Fibroblast of lung (primary cell): ENCODE measurements around the gene ABCA7. TPM values are rescaled to one million over a fixed set of nuclear protein-coding genes. Genes with fewer than 3 reads are reported as not detected.

Experiments used
- DNase-seq, 2 donors: peaks; one replicate each; pipeline versions ENCODE4 v3.0.0 to v3.0.0-alpha.2; 2010; ENCODE audit warnings: low read depth in 2 of 2
- H2AFZ ChIP-seq: 2 replicates; pipeline ENCODE4 v1.5.1; 2012; ENCODE audit warnings: low read length, control low read depth, inconsistent platforms
- H3K27ac ChIP-seq: 2 replicates; pipeline ENCODE4 v1.5.1; 2011; ENCODE audit warnings: low read length, control low read depth; ENCODE audit not compliant: insufficient read depth
- H3K27me3 ChIP-seq: 2 replicates; pipeline ENCODE4 v1.5.1; 2011; ENCODE audit warnings: mild to moderate bottlenecking, low read length; ENCODE audit not compliant: control insufficient read depth, insufficient read depth
- H3K36me3 ChIP-seq: 2 replicates; pipeline ENCODE4 v1.5.1; 2011; ENCODE audit warnings: low read length; ENCODE audit not compliant: control insufficient read depth, insufficient read depth
- H3K4me1 ChIP-seq: 2 replicates; pipeline ENCODE4 v1.5.1; 2011; ENCODE audit warnings: low read length; ENCODE audit not compliant: control insufficient read depth, insufficient read depth; ENCODE audit errors: extremely low read depth
- H3K4me2 ChIP-seq: 2 replicates; pipeline ENCODE4 v1.5.1; 2011; ENCODE audit warnings: low read length, control low read depth; ENCODE audit not compliant: insufficient read depth; ENCODE audit errors: extremely low read depth
- H3K4me3 ChIP-seq, 4 experiments: fragments of 200-600 bp in 1 of 4; sonication (generic) in 1 of 4; replicated peaks in 1 of 4; 2 replicates each; pipeline ENCODE4 v1.5.1; 2011 to 2016; ENCODE audit warnings: low read length in 4 of 4, low read depth in 3 of 4, mild to moderate bottlenecking in 3 of 4, control low read depth in 2 of 4, inconsistent platforms in 1 of 4, mixed read lengths in 1 of 4; ENCODE audit not compliant: insufficient read depth in 1 of 4; ENCODE audit errors: control extremely low read depth in 1 of 4
- H3K79me2 ChIP-seq: 2 replicates; pipeline ENCODE4 v1.5.1; 2012; ENCODE audit warnings: mild to moderate bottlenecking, low read length, inconsistent platforms; ENCODE audit not compliant: control insufficient read depth, insufficient read depth
- H3K9ac ChIP-seq: 2 replicates; pipeline ENCODE4 v1.5.1; 2011; ENCODE audit warnings: mild to moderate bottlenecking, low read length, control low read depth; ENCODE audit not compliant: insufficient read depth
- H3K9me3 ChIP-seq: 2 replicates; pipeline ENCODE4 v1.5.1; 2012; ENCODE audit warnings: low read depth, low read length; ENCODE audit not compliant: control insufficient read depth, insufficient read depth
- H4K20me1 ChIP-seq: 2 replicates; pipeline ENCODE4 v1.5.1; 2011; ENCODE audit warnings: low read length; ENCODE audit not compliant: control insufficient read depth, insufficient read depth; ENCODE audit errors: extremely low read depth
- EZH2 ChIP-seq: IDR thresholded peaks from 2 replicates; pipeline ENCODE4 v1.5.1; 2012; ENCODE audit warnings: low read length, control low read depth, mild to moderate bottlenecking; ENCODE audit errors: missing control alignments
- polyA plus RNA-seq, 2 donors: library from polyadenylated mRNA; depleted of rRNA in 1 of 2; stranded (reverse) in 1 of 2; unstranded in 1 of 2; fragments of >200 nt; gene quantifications; 2 replicates each; pipeline ENCODE4 v1.2.1, GENCODE V29; 2011 to 2012; ENCODE audit warnings: missing spikeins in 1 of 2
- total RNA-seq: library from RNA; depleted of rRNA; stranded (reverse); fragments of >200 nt; gene quantifications from 2 replicates; pipeline ENCODE4 v1.2.1, GENCODE V29; 2014
- TF ChIP-seq, protein P1 (sequence below), 2 donors: IDR thresholded peaks in 1 of 2; conservative IDR thresholded peaks in 1 of 2; 1 replicate in 1 of 2; 2 replicates in 1 of 2; pipeline ENCODE4 v1.5.1; 2011 to 2012; ENCODE audit warnings: low read length in 2 of 2, control low read depth in 1 of 2, inconsistent platforms in 1 of 2, low read depth in 1 of 2, mild to moderate bottlenecking in 1 of 2

Gene ABCA7
- total and polyA plus RNA-seq, 2 donors (not counting 1 experiment from before 2014, with no cell fraction given), result 2.2 to 9.7 TPM

- DNase-seq, result no peak
- Histone ChIP-seq H3K4me3 (no peak overlapping the region), H3K9me3 (no peaks in the 10 kb centered on the region), H3K79me2 (no peaks in the 10 kb centered on the region), H2AFZ (no peak overlapping the region), H3K4me1 (peaks cover 13% of the 10 kb centered on the region), H3K27ac (no peak overlapping the region), H4K20me1 (no peaks in the 10 kb centered on the region), H3K4me2 (no peak overlapping the region), H3K9ac (no peak overlapping the region), H3K27me3 (peaks cover 6% of the 10 kb centered on the region), H3K36me3 (peaks cover 1% of the 10 kb centered on the region)
- no peak for TF ChIP-seq EZH2
- TF ChIP-seq, protein P1, sequence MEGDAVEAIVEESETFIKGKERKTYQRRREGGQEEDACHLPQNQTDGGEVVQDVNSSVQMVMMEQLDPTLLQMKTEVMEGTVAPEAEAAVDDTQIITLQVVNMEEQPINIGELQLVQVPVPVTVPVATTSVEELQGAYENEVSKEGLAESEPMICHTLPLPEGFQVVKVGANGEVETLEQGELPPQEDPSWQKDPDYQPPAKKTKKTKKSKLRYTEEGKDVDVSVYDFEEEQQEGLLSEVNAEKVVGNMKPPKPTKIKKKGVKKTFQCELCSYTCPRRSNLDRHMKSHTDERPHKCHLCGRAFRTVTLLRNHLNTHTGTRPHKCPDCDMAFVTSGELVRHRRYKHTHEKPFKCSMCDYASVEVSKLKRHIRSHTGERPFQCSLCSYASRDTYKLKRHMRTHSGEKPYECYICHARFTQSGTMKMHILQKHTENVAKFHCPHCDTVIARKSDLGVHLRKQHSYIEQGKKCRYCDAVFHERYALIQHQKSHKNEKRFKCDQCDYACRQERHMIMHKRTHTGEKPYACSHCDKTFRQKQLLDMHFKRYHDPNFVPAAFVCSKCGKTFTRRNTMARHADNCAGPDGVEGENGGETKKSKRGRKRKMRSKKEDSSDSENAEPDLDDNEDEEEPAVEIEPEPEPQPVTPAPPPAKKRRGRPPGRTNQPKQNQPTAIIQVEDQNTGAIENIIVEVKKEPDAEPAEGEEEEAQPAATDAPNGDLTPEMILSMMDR (conservative IDR thresholded peaks at IDR 0.05 in 1 of 2, IDR thresholded peaks at IDR 0.05 in 1 of 2; ENCODE audit: low read depth in 1 of 2, low read length in 2 of 2), result no peak
Measured at GRCh38 chr19:1004803-1005664, 34.9 kb upstream of the ABCA7 start.

- H4K20me1 ChIP-seq, result no peaks in the 10 kb centered on the region
- TF ChIP-seq, protein P1 (conservative IDR thresholded peaks at IDR 0.05 in 1 of 2, IDR thresholded peaks at IDR 0.05 in 1 of 2; ENCODE audit: low read depth in 1 of 2, low read length in 2 of 2), result no peak
- no peak for TF ChIP-seq EZH2
- no peak overlapping the region for H2AFZ ChIP-seq
- H3K79me2 ChIP-seq, result no peaks in the 10 kb centered on the region
- H3K4me2 ChIP-seq, result no peak overlapping the region
- H3K27ac ChIP-seq, result no peak overlapping the region
- H3K27me3 ChIP-seq, result peaks cover 3% of the 10 kb centered on the region
- H3K9ac ChIP-seq, result no peak overlapping the region
- no peak for DNase-seq
- H3K4me3 ChIP-seq, result no peak overlapping the region
- peaks cover 16% of the 10 kb centered on the region for H3K4me1 ChIP-seq
- no peaks in the 10 kb centered on the region for H3K9me3 ChIP-seq
- H3K36me3 ChIP-seq, result peaks cover 5% of the 10 kb centered on the region
Measured at GRCh38 chr19:1006711-1007398, 33.1 kb upstream of the ABCA7 start.
